ENCODE measurements around the gene UBAP2L. TPM values are rescaled to one million over a fixed set of nuclear protein-coding genes. Genes with fewer than 3 reads are reported as not detected.
A peak's percentile ranks its signal among the peaks of the same experiment; 100 is the strongest.

Gene UBAP2L
- total and polyA plus RNA-seq, 2 donors (not counting 1 experiment from before 2014, with no cell fraction given) = 147 to 218 TPM

- no peak for TF ChIP-seq CTCF (IDR thresholded peaks at IDR 0.05)
- TF ChIP-seq EZH2 (IDR thresholded peaks at IDR 0.05; ENCODE audit: borderline replicate concordance, insufficient read depth, low read depth, low read length, poor library complexity, severe bottlenecking) = no peak
- no peaks in the 10 kb centered on the region for H3K27me3 Mint-ChIP-seq
- no peaks in the 10 kb centered on the region for H3K9me3 ChIP-seq (ENCODE audit: control extremely low read depth in 1 of 3, control insufficient read depth in 2 of 3, insufficient read depth in 1 of 3, low read length in 2 of 3)
- peak overlapping the region in 1 of 2 donors; percentile 37 for H3K27ac ChIP-seq (ENCODE audit: low read length in 2 of 2)
- H2AFZ ChIP-seq (ENCODE audit: insufficient read depth, low read depth, low read length, poor library complexity, severe bottlenecking) = no peak overlapping the region
- no peak for ATAC-seq (ENCODE audit: low read depth)
- H3K27me3 ChIP-seq (replicated peaks in 1 of 4; ENCODE audit: control extremely low read depth in 1 of 4, control insufficient read depth in 3 of 4, insufficient read depth in 4 of 4, low read length in 3 of 4) = no peaks in the 10 kb centered on the region
- peaks cover 8% of the 10 kb centered on the region for H4K20me1 ChIP-seq (ENCODE audit: control insufficient read depth, insufficient read depth, low read length, poor library complexity, severe bottlenecking)
- CTCF ChIA-PET = interaction anchor here (2.8 kb wide), 1 partner anchor 67 kb away, joined by 8 read pairs; no protein-coding TSS in a partner anchor
- no peaks in the 10 kb centered on the region for H3K79me2 ChIP-seq (ENCODE audit: control insufficient read depth, insufficient read depth, low read length)
- no peaks in the 10 kb centered on the region for H3K4me1 Mint-ChIP-seq
- DNase-seq = no peak
- no peak overlapping the region for H3K4me3 ChIP-seq (ENCODE audit: control extremely low read depth in 1 of 5, extremely low read depth in 1 of 5, insufficient read depth in 1 of 5, low read depth in 2 of 5, low read length in 4 of 5)
- H3K9me3 Mint-ChIP-seq (ENCODE audit: insufficient read depth) = no peaks in the 10 kb centered on the region
- H3K4me1 ChIP-seq (ENCODE audit: control insufficient read depth in 2 of 2, insufficient read depth in 2 of 2, low read length in 2 of 2) = no peaks in the 10 kb centered on the region
- H3K36me3 ChIP-seq (replicated peaks in 1 of 2; ENCODE audit: control extremely low read depth in 1 of 2, control insufficient read depth in 1 of 2, extremely low read depth in 1 of 2, insufficient read depth in 2 of 2, low read length in 1 of 2) = peaks cover 7 to 78% of the 10 kb centered on the region in 2 experiments
- no peak overlapping the region for H3K27ac Mint-ChIP-seq
- intact Hi-C loops (cut with micrococcal nuclease) = no loop called here
- POLR2A ChIA-PET = interaction anchor here (0.6 kb wide), 1 partner anchor 81 kb away, joined by 3 read pairs; no protein-coding TSS in a partner anchor
- H3K4me3 Mint-ChIP-seq = no peak overlapping the region
- no peak overlapping the region for H3K4me2 ChIP-seq (replicated peaks; ENCODE audit: low read depth, low read length, poor library complexity, severe bottlenecking)
- WGBS (ENCODE audit: insufficient coverage) = no CpG with 5 or more reads among the region's 4 CpGs
- no peak overlapping the region for H3K9ac ChIP-seq (ENCODE audit: low read length)
Observed at GRCh38 chr1:154265586-154265985, 44.8 kb downstream of the UBAP2L start.

GRCh38 chr1:154270833-154271232, 50.1 kb downstream of the UBAP2L start:
- no peaks in the 10 kb centered on the region for H3K9me3 Mint-ChIP-seq (ENCODE audit: insufficient read depth)
- H3K4me3 Mint-ChIP-seq = peak overlapping the region; percentile 48
- Histone ChIP-seq H3K27me3 (replicated peaks in 1 of 4; ENCODE audit: control extremely low read depth in 1 of 4, control insufficient read depth in 3 of 4, insufficient read depth in 4 of 4, low read length in 3 of 4) (no peaks in the 10 kb centered on the region), H3K9me3 (ENCODE audit: control extremely low read depth in 1 of 3, control insufficient read depth in 2 of 3, insufficient read depth in 1 of 3, low read length in 2 of 3) (no peaks in the 10 kb centered on the region), H3K79me2 (ENCODE audit: control insufficient read depth, insufficient read depth, low read length) (peaks cover 12% of the 10 kb centered on the region), H3K4me3 (ENCODE audit: control extremely low read depth in 1 of 5, extremely low read depth in 1 of 5, insufficient read depth in 1 of 5, low read depth in 2 of 5, low read length in 4 of 5) (no peak overlapping the region), H3K36me3 (replicated peaks in 1 of 2; ENCODE audit: control extremely low read depth in 1 of 2, control insufficient read depth in 1 of 2, extremely low read depth in 1 of 2, insufficient read depth in 2 of 2, low read length in 1 of 2) (peaks cover 0 to 43% of the 10 kb centered on the region in 2 experiments), H4K20me1 (ENCODE audit: control insufficient read depth, insufficient read depth, low read length, poor library complexity, severe bottlenecking) (no peaks in the 10 kb centered on the region), H3K4me2 (replicated peaks; ENCODE audit: low read depth, low read length, poor library complexity, severe bottlenecking) (no peak overlapping the region), H3K27ac (ENCODE audit: low read length in 2 of 2) (peak overlapping the region in 1 of 2 donors; percentile 80), H3K4me1 (ENCODE audit: control insufficient read depth in 2 of 2, insufficient read depth in 2 of 2, low read length in 2 of 2) (peaks cover 14 to 21% of the 10 kb centered on the region in 2 donors), H3K9ac (ENCODE audit: low read length) (no peak overlapping the region), H2AFZ (ENCODE audit: insufficient read depth, low read depth, low read length, poor library complexity, severe bottlenecking) (no peak overlapping the region)
- TF ChIP-seq EZH2 (IDR thresholded peaks at IDR 0.05; ENCODE audit: borderline replicate concordance, insufficient read depth, low read depth, low read length, poor library complexity, severe bottlenecking) (no peak), CTCF (IDR thresholded peaks at IDR 0.05) (no peak)
- intact Hi-C loops (cut with micrococcal nuclease) = loop anchor here (5.0 kb wide), 3 partner anchors 314 to 759 kb away; partner anchors contain the start of genes CRTC2 and ILF2
- CTCF ChIA-PET = interaction anchor here (1.3 to 7.4 kb wide), 6 partner anchors 11 to 284 kb away, joined by 3 to 52 read pairs (median 8); partner anchors contain the start of gene UBAP2L
- H3K4me1 Mint-ChIP-seq = peaks cover 34% of the 10 kb centered on the region
- POLR2A ChIA-PET = interaction anchor here (0.5 kb wide), 1 partner anchor 665 kb away, joined by 3 read pairs; no protein-coding TSS in a partner anchor
- peak overlapping the region; percentile 87 for H3K27ac Mint-ChIP-seq
- no peaks in the 10 kb centered on the region for H3K27me3 Mint-ChIP-seq
- no peak for ATAC-seq (ENCODE audit: low read depth)
- WGBS (ENCODE audit: insufficient coverage) = no CpG with 5 or more reads among the region's 5 CpGs
- DNase-seq = peak; percentile 23
